ENCODE results near the gene MYZAP.

The MYZAP gene

GRCh38 chr15:57568299-57568698 is 23.4 kb upstream of the MYZAP start:
- Histone ChIP-seq H3F3A (ENCODE audit: low read depth) (no peaks in the 10 kb centered on the region), H4K20me1 (ENCODE audit: insufficient read depth, low read length, poor library complexity, severe bottlenecking) (no peaks in the 10 kb centered on the region), H3K36me3 (ENCODE audit: insufficient read depth, low read length) (no peaks in the 10 kb centered on the region), H2AFZ (ENCODE audit: low read length) (no peak overlapping the region), H3K4me1 (ENCODE audit: insufficient read depth, low read length, poor library complexity, severe bottlenecking) (peaks cover 4% of the 10 kb centered on the region), H3K4me3 (ENCODE audit: low read length, poor library complexity, severe bottlenecking) (no peak overlapping the region), H3K79me2 (ENCODE audit: insufficient read depth, low read length) (no peaks in the 10 kb centered on the region), H3K9ac (ENCODE audit: low read depth, low read length, poor library complexity, severe bottlenecking) (no peak overlapping the region), H3K27me3 (ENCODE audit: insufficient read depth, low read length, poor library complexity, severe bottlenecking) (no peaks in the 10 kb centered on the region), H3K9me2 (replicated peaks; ENCODE audit: low read depth, low read length) (no peaks in the 10 kb centered on the region), H3K4me2 (ENCODE audit: low read depth, low read length, poor library complexity, severe bottlenecking) (no peak overlapping the region), H3K9me3 (ENCODE audit: insufficient read depth, low read depth, low read length) (no peaks in the 10 kb centered on the region)
- TF ChIP-seq EZH2phosphoT487 (IDR thresholded peaks at IDR 0.05; ENCODE audit: borderline replicate concordance) (no peak), CTCF (conservative IDR thresholded peaks at IDR 0.05; ENCODE audit: low read length) (no peak)

- Histone ChIP-seq H3K79me2 (ENCODE audit: insufficient read depth, low read length) (no peaks in the 10 kb centered on the region), H4K20me1 (ENCODE audit: insufficient read depth, low read length, poor library complexity, severe bottlenecking) (no peaks in the 10 kb centered on the region), H3K9me2 (replicated peaks; ENCODE audit: low read depth, low read length) (no peaks in the 10 kb centered on the region), H3F3A (ENCODE audit: low read depth) (no peaks in the 10 kb centered on the region), H3K36me3 (ENCODE audit: insufficient read depth, low read length) (no peaks in the 10 kb centered on the region), H3K4me1 (ENCODE audit: insufficient read depth, low read length, poor library complexity, severe bottlenecking) (peaks cover 3% of the 10 kb centered on the region), H3K9me3 (ENCODE audit: insufficient read depth, low read depth, low read length) (no peaks in the 10 kb centered on the region), H3K27me3 (ENCODE audit: insufficient read depth, low read length, poor library complexity, severe bottlenecking) (no peaks in the 10 kb centered on the region), H3K4me2 (ENCODE audit: low read depth, low read length, poor library complexity, severe bottlenecking) (no peak overlapping the region), H3K4me3 (ENCODE audit: low read length, poor library complexity, severe bottlenecking) (no peak overlapping the region), H3K9ac (ENCODE audit: low read depth, low read length, poor library complexity, severe bottlenecking) (no peak overlapping the region), H2AFZ (ENCODE audit: low read length) (no peak overlapping the region)
- TF ChIP-seq CTCF (conservative IDR thresholded peaks at IDR 0.05; ENCODE audit: low read length) = no peak
- TF ChIP-seq EZH2phosphoT487 (IDR thresholded peaks at IDR 0.05; ENCODE audit: borderline replicate concordance) = no peak
Measured at GRCh38 chr15:57570340-57570739, 21.4 kb upstream of the MYZAP start.

GRCh38 chr15:57570994-57571393 is 20.7 kb upstream of the MYZAP start:
- Histone ChIP-seq H4K20me1 (ENCODE audit: insufficient read depth, low read length, poor library complexity, severe bottlenecking) (no peaks in the 10 kb centered on the region), H3K9ac (ENCODE audit: low read depth, low read length, poor library complexity, severe bottlenecking) (no peak overlapping the region), H2AFZ (ENCODE audit: low read length) (no peak overlapping the region), H3K27me3 (ENCODE audit: insufficient read depth, low read length, poor library complexity, severe bottlenecking) (no peaks in the 10 kb centered on the region), H3K4me3 (ENCODE audit: low read length, poor library complexity, severe bottlenecking) (no peak overlapping the region), H3F3A (ENCODE audit: low read depth) (no peaks in the 10 kb centered on the region), H3K9me3 (ENCODE audit: insufficient read depth, low read depth, low read length) (no peaks in the 10 kb centered on the region), H3K4me2 (ENCODE audit: low read depth, low read length, poor library complexity, severe bottlenecking) (no peak overlapping the region), H3K36me3 (ENCODE audit: insufficient read depth, low read length) (no peaks in the 10 kb centered on the region), H3K4me1 (ENCODE audit: insufficient read depth, low read length, poor library complexity, severe bottlenecking) (no peaks in the 10 kb centered on the region), H3K79me2 (ENCODE audit: insufficient read depth, low read length) (no peaks in the 10 kb centered on the region), H3K9me2 (replicated peaks; ENCODE audit: low read depth, low read length) (no peaks in the 10 kb centered on the region)
- no peak for TF ChIP-seq CTCF (conservative IDR thresholded peaks at IDR 0.05; ENCODE audit: low read length)

Measured in Loucy (cell line).